ENCODE results near the gene FRAS1. TPM values are rescaled to one million over a fixed set of nuclear protein-coding genes. Genes with fewer than 3 reads are reported as not detected.

Gene FRAS1
- total RNA-seq, 1 experiment from 2014 or later = 13.1 TPM

- no peaks in the 10 kb centered on the region for H3K9me3 ChIP-seq (ENCODE audit: insufficient read depth, low read depth)
- H3K4me3 ChIP-seq = peak overlapping the region; percentile 88
- peaks cover 33% of the 10 kb centered on the region for H3K36me3 ChIP-seq (ENCODE audit: low read depth)
- H3K4me1 ChIP-seq (replicated peaks; ENCODE audit: insufficient read depth) = peaks cover 53% of the 10 kb centered on the region
- no peak for TF ChIP-seq EZH2 (IDR thresholded peaks at IDR 0.05; ENCODE audit: low read depth)
- no peak for TF ChIP-seq CTCF (conservative IDR thresholded peaks at IDR 0.05)
- H3K27me3 ChIP-seq (ENCODE audit: insufficient read depth, low read depth) = no peaks in the 10 kb centered on the region
- CTCF ChIA-PET = interaction anchor here (0.5 kb wide), 1 partner anchor 497 kb away, joined by 4 read pairs; no protein-coding TSS in a partner anchor
- peak overlapping the region; percentile 99 for H3K27ac ChIP-seq
- H3K4me2 ChIP-seq = peak overlapping the region; percentile 93
- peaks cover 25% of the 10 kb centered on the region for H3F3A ChIP-seq (ENCODE audit: insufficient read depth, low read depth)
- H2AFZ ChIP-seq = no peak overlapping the region
- H3K9me2 ChIP-seq (ENCODE audit: insufficient read depth) = no peaks in the 10 kb centered on the region
- POLR2A ChIA-PET (ENCODE audit: unreplicated experiment) = interaction anchor here (0.7 kb wide), 1 partner anchor 71 kb away, joined by 3 read pairs; no protein-coding TSS in a partner anchor
- H4K20me1 ChIP-seq (ENCODE audit: insufficient read depth) = no peaks in the 10 kb centered on the region
- H3K79me2 ChIP-seq (ENCODE audit: low read depth) = peaks cover 39% of the 10 kb centered on the region
- DNase-seq = no peak
- BruUV-seq (replicated peaks) = no TSS peak
- intact Hi-C loops (cut with micrococcal nuclease; ENCODE audit: unreplicated experiment) = loop anchor here (5.0 kb wide), 1 partner anchor 261 kb away; no protein-coding TSS in a partner anchor
These were observed 496.5 kb downstream of the FRAS1 start for GRCh38 chr4:78553529-78554060.

- no peaks in the 10 kb centered on the region for H4K20me1 ChIP-seq (ENCODE audit: insufficient read depth)
- no peaks in the 10 kb centered on the region for H3K9me2 ChIP-seq (ENCODE audit: insufficient read depth)
- TF ChIP-seq EZH2 (IDR thresholded peaks at IDR 0.05; ENCODE audit: low read depth) (no peak), CTCF (conservative IDR thresholded peaks at IDR 0.05) (no peak)
- H3K4me3 ChIP-seq = no peak overlapping the region
- H2AFZ ChIP-seq = no peak overlapping the region
- H3K79me2 ChIP-seq (ENCODE audit: low read depth) = peaks cover 45% of the 10 kb centered on the region
- no peaks in the 10 kb centered on the region for H3K9me3 ChIP-seq (ENCODE audit: insufficient read depth, low read depth)
- H3F3A ChIP-seq (ENCODE audit: insufficient read depth, low read depth) = peaks cover 38% of the 10 kb centered on the region
- H3K4me1 ChIP-seq (replicated peaks; ENCODE audit: insufficient read depth) = peaks cover 74% of the 10 kb centered on the region
- H3K4me2 ChIP-seq = peak overlapping the region; percentile 19
- DNase-seq = peak in 1 of 2 experiments; percentile 44
- intact Hi-C loops (cut with micrococcal nuclease; ENCODE audit: unreplicated experiment) = no loop called here
- H3K27me3 ChIP-seq (ENCODE audit: insufficient read depth, low read depth) = no peaks in the 10 kb centered on the region
- POLR2A ChIA-PET (ENCODE audit: unreplicated experiment) = no interaction called here
- peak overlapping the region; percentile 31; the same call in 1 of the 2 replicates for H3K27ac ChIP-seq
- peaks cover 33% of the 10 kb centered on the region for H3K36me3 ChIP-seq (ENCODE audit: low read depth)
- CTCF ChIA-PET = no interaction called here
- no TSS peak for BruUV-seq (replicated peaks)
These were observed 499.5 kb downstream of the FRAS1 start for GRCh38 chr4:78556665-78557064.

- CTCF ChIA-PET = no interaction called here
- Histone ChIP-seq H4K20me1 (ENCODE audit: insufficient read depth) (no peaks in the 10 kb centered on the region), H3K36me3 (ENCODE audit: low read depth) (peaks cover 38% of the 10 kb centered on the region), H3K9me3 (ENCODE audit: insufficient read depth, low read depth) (no peaks in the 10 kb centered on the region), H3K4me1 (replicated peaks; ENCODE audit: insufficient read depth) (peaks cover 84% of the 10 kb centered on the region), H3F3A (ENCODE audit: insufficient read depth, low read depth) (peaks cover 30% of the 10 kb centered on the region), H2AFZ (no peak overlapping the region), H3K9me2 (ENCODE audit: insufficient read depth) (no peaks in the 10 kb centered on the region), H3K27ac (peak overlapping the region; percentile 31; the same call in 1 of the 2 replicates), H3K79me2 (ENCODE audit: low read depth) (peaks cover 53% of the 10 kb centered on the region), H3K4me2 (no peak overlapping the region), H3K27me3 (ENCODE audit: insufficient read depth, low read depth) (no peaks in the 10 kb centered on the region), H3K4me3 (no peak overlapping the region)
- POLR2A ChIA-PET (ENCODE audit: unreplicated experiment) = no interaction called here
- intact Hi-C loops (cut with micrococcal nuclease; ENCODE audit: unreplicated experiment) = no loop called here
- no peak for DNase-seq
- BruUV-seq (replicated peaks) = no TSS peak
- TF ChIP-seq EZH2 (IDR thresholded peaks at IDR 0.05; ENCODE audit: low read depth) = no peak
- no peak for TF ChIP-seq CTCF (conservative IDR thresholded peaks at IDR 0.05)
These were observed 500.7 kb downstream of the FRAS1 start for GRCh38 chr4:78557841-78558240.
